Measurements from ENCODE around the gene SULF2. TPM values are rescaled to one million over a fixed set of nuclear protein-coding genes. Genes with fewer than 3 reads are reported as not detected.
"Not testable (repeated sequence)": the region's sequence is repeated elsewhere in the genome, so short reads cannot be mapped to it uniquely, and the experiment has no call there.

Gene SULF2
- 9.3 TPM for total RNA-seq
- polyA plus RNA-seq: 94.0 TPM
- long read RNA-seq, donor 1: 0 reads
- long read RNA-seq, donor 2, partial matches to known transcripts: 0 of 6 reads
- long read RNA-seq, donor 2, other reads (novel, unspliced or antisense): 0 of 6 reads
- long read RNA-seq, donor 3, full-length matches to known transcripts: 2 of 2 reads
- long read RNA-seq, donor 3, partial matches to known transcripts: 0 of 2 reads
- long read RNA-seq, donor 3, other reads (novel, unspliced or antisense): 0 of 2 reads
- long read RNA-seq, donor 4, partial matches to known transcripts: 0 of 1 reads
- long read RNA-seq, donor 4, other reads (novel, unspliced or antisense): 0 of 1 reads
- long read RNA-seq, donor 5, partial matches to known transcripts: 10 of 11 reads
- long read RNA-seq, donor 5, other reads (novel, unspliced or antisense): 0 of 11 reads
- long read RNA-seq, donor 6: 0 reads
- long read RNA-seq, donor 7: 0 reads
- long read RNA-seq, donor 8: 0 reads
- long read RNA-seq, donor 9: 0 reads
- long read RNA-seq, donor 10: 0 reads

GRCh38 chr20:47785311-47785853 lies at the start of gene SULF2:
Gene SULF2, minus strand, starts transcription at chr20:47785481. Its CDS starts 28,118 bp downstream, at chr20:47757363.
- Histone ChIP-seq H3K36me3 (ENCODE audit: control insufficient read depth in 2 of 2, insufficient read depth in 2 of 2, low read length in 1 of 2) (no peaks in the 10 kb centered on the region), H3K4me3 (ENCODE audit: low read length in 2 of 2) (peak within 1 kb of the TSS; percentile 16 to 41), H3K27me3 (ENCODE audit: control insufficient read depth in 2 of 2, insufficient read depth in 1 of 2, low read length in 1 of 2) (peaks cover 46 to 72% of the 10 kb centered on the region in 2 donors), H3K9me3 (ENCODE audit: control insufficient read depth in 2 of 2, insufficient read depth in 1 of 2, low read length in 1 of 2) (peaks cover 0 to 2% of the 10 kb centered on the region in 2 donors), H3K27ac (ENCODE audit: low read depth in 1 of 2, low read length in 1 of 2) (peak within 1 kb of the TSS; percentile 17 to 25), H3K4me1 (ENCODE audit: control insufficient read depth in 2 of 2, insufficient read depth in 2 of 2, low read length in 2 of 2) (peaks cover 0 to 10% of the 10 kb centered on the region in 2 donors)
- 3% methylated on average over 82 of the region's 82 CpGs for WGBS
- DNase-seq (ENCODE audit: low read depth in 6 of 9, low spot score in 9 of 9): no peak

GRCh38 chr20:47831675-47832074 lies 46.4 kb upstream of the SULF2 start:
- not testable (repeated sequence) for H3K9me3 ChIP-seq (ENCODE audit: control insufficient read depth in 2 of 2, insufficient read depth in 1 of 2, low read length in 1 of 2); H3K4me3 ChIP-seq (ENCODE audit: low read length in 2 of 2); DNase-seq (ENCODE audit: low read depth in 6 of 9, low spot score in 9 of 9); H3K36me3 ChIP-seq (ENCODE audit: control insufficient read depth in 2 of 2, insufficient read depth in 2 of 2, low read length in 1 of 2); H3K27ac ChIP-seq (ENCODE audit: low read depth in 1 of 2, low read length in 1 of 2); H3K4me1 ChIP-seq (ENCODE audit: control insufficient read depth in 2 of 2, insufficient read depth in 2 of 2, low read length in 2 of 2); H3K27me3 ChIP-seq (ENCODE audit: control insufficient read depth in 2 of 2, insufficient read depth in 1 of 2, low read length in 1 of 2)
- no CpG with 5 or more reads among the region's 7 CpGs for WGBS

GRCh38 chr20:47826716-47827115 lies 41.4 kb upstream of the SULF2 start:
- H3K4me3 ChIP-seq (ENCODE audit: low read length in 2 of 2); H3K9me3 ChIP-seq (ENCODE audit: control insufficient read depth in 2 of 2, insufficient read depth in 1 of 2, low read length in 1 of 2); DNase-seq (ENCODE audit: low read depth in 6 of 9, low spot score in 9 of 9): not testable (repeated sequence)

GRCh38 chr20:47826006-47826405 lies 40.7 kb upstream of the SULF2 start:
- WGBS: 77% methylated on average over 18 of the region's 18 CpGs
- H3K4me1 ChIP-seq (ENCODE audit: control insufficient read depth in 2 of 2, insufficient read depth in 2 of 2, low read length in 2 of 2); H3K36me3 ChIP-seq (ENCODE audit: control insufficient read depth in 2 of 2, insufficient read depth in 2 of 2, low read length in 1 of 2); H3K4me3 ChIP-seq (ENCODE audit: low read length in 2 of 2); H3K27ac ChIP-seq (ENCODE audit: low read depth in 1 of 2, low read length in 1 of 2); DNase-seq (ENCODE audit: low read depth in 6 of 9, low spot score in 9 of 9); H3K9me3 ChIP-seq (ENCODE audit: control insufficient read depth in 2 of 2, insufficient read depth in 1 of 2, low read length in 1 of 2); H3K27me3 ChIP-seq (ENCODE audit: control insufficient read depth in 2 of 2, insufficient read depth in 1 of 2, low read length in 1 of 2): not testable (repeated sequence)

More at GRCh38 chr20:47826716-47827115, 41.4 kb upstream of the SULF2 start:
- not testable (repeated sequence) for H3K36me3 ChIP-seq (ENCODE audit: control insufficient read depth in 2 of 2, insufficient read depth in 2 of 2, low read length in 1 of 2); H3K4me1 ChIP-seq (ENCODE audit: control insufficient read depth in 2 of 2, insufficient read depth in 2 of 2, low read length in 2 of 2); H3K27ac ChIP-seq (ENCODE audit: low read depth in 1 of 2, low read length in 1 of 2); H3K27me3 ChIP-seq (ENCODE audit: control insufficient read depth in 2 of 2, insufficient read depth in 1 of 2, low read length in 1 of 2)
- 90% methylated on average over 8 of the region's 8 CpGs for WGBS

- DNase-seq (ENCODE audit: low read depth in 6 of 9, low spot score in 9 of 9): no peak
- Histone ChIP-seq H3K9me3 (ENCODE audit: control insufficient read depth in 2 of 2, insufficient read depth in 1 of 2, low read length in 1 of 2) (no peaks in the 10 kb centered on the region), H3K27ac (ENCODE audit: low read depth in 1 of 2, low read length in 1 of 2) (no peak overlapping the region), H3K36me3 (ENCODE audit: control insufficient read depth in 2 of 2, insufficient read depth in 2 of 2, low read length in 1 of 2) (no peaks in the 10 kb centered on the region), H3K4me1 (ENCODE audit: control insufficient read depth in 2 of 2, insufficient read depth in 2 of 2, low read length in 2 of 2) (no peaks in the 10 kb centered on the region), H3K4me3 (ENCODE audit: low read length in 2 of 2) (no peak overlapping the region), H3K27me3 (ENCODE audit: control insufficient read depth in 2 of 2, insufficient read depth in 1 of 2, low read length in 1 of 2) (no peaks in the 10 kb centered on the region)
- 96% methylated on average over 12 of the region's 12 CpGs for WGBS
Observed at GRCh38 chr20:47825011-47825762, 39.9 kb upstream of the SULF2 start.

GRCh38 chr20:47823941-47824340 lies 38.7 kb upstream of the SULF2 start:
- DNase-seq (ENCODE audit: low read depth in 6 of 9, low spot score in 9 of 9); H3K27ac ChIP-seq (ENCODE audit: low read depth in 1 of 2, low read length in 1 of 2); H3K27me3 ChIP-seq (ENCODE audit: control insufficient read depth in 2 of 2, insufficient read depth in 1 of 2, low read length in 1 of 2); H3K4me1 ChIP-seq (ENCODE audit: control insufficient read depth in 2 of 2, insufficient read depth in 2 of 2, low read length in 2 of 2); H3K36me3 ChIP-seq (ENCODE audit: control insufficient read depth in 2 of 2, insufficient read depth in 2 of 2, low read length in 1 of 2); H3K9me3 ChIP-seq (ENCODE audit: control insufficient read depth in 2 of 2, insufficient read depth in 1 of 2, low read length in 1 of 2); H3K4me3 ChIP-seq (ENCODE audit: low read length in 2 of 2): not testable (repeated sequence)
- 97% methylated on average over 12 of the region's 12 CpGs for WGBS

- Histone ChIP-seq H3K4me3 (ENCODE audit: low read length in 2 of 2) (no peak overlapping the region), H3K36me3 (ENCODE audit: control insufficient read depth in 2 of 2, insufficient read depth in 2 of 2, low read length in 1 of 2) (no peaks in the 10 kb centered on the region), H3K27me3 (ENCODE audit: control insufficient read depth in 2 of 2, insufficient read depth in 1 of 2, low read length in 1 of 2) (peaks cover 0 to 8% of the 10 kb centered on the region in 2 donors), H3K9me3 (ENCODE audit: control insufficient read depth in 2 of 2, insufficient read depth in 1 of 2, low read length in 1 of 2) (no peaks in the 10 kb centered on the region), H3K4me1 (ENCODE audit: control insufficient read depth in 2 of 2, insufficient read depth in 2 of 2, low read length in 2 of 2) (no peaks in the 10 kb centered on the region), H3K27ac (ENCODE audit: low read depth in 1 of 2, low read length in 1 of 2) (no peak overlapping the region)
- 83% methylated on average over 13 of the region's 13 CpGs for WGBS
- no peak for DNase-seq (ENCODE audit: low read depth in 6 of 9, low spot score in 9 of 9)
Observed at GRCh38 chr20:47821481-47822100, 36.3 kb upstream of the SULF2 start.

GRCh38 chr20:47818996-47819609 lies 33.8 kb upstream of the SULF2 start:
- Histone ChIP-seq H3K27ac (ENCODE audit: low read depth in 1 of 2, low read length in 1 of 2) (no peak overlapping the region), H3K27me3 (ENCODE audit: control insufficient read depth in 2 of 2, insufficient read depth in 1 of 2, low read length in 1 of 2) (peaks cover 0 to 14% of the 10 kb centered on the region in 2 donors), H3K36me3 (ENCODE audit: control insufficient read depth in 2 of 2, insufficient read depth in 2 of 2, low read length in 1 of 2) (no peaks in the 10 kb centered on the region), H3K4me3 (ENCODE audit: low read length in 2 of 2) (no peak overlapping the region), H3K4me1 (ENCODE audit: control insufficient read depth in 2 of 2, insufficient read depth in 2 of 2, low read length in 2 of 2) (no peaks in the 10 kb centered on the region), H3K9me3 (ENCODE audit: control insufficient read depth in 2 of 2, insufficient read depth in 1 of 2, low read length in 1 of 2) (no peaks in the 10 kb centered on the region)
- no peak for DNase-seq (ENCODE audit: low read depth in 6 of 9, low spot score in 9 of 9)
- 87% methylated on average over 14 of the region's 14 CpGs for WGBS
